Sigmoid colon (tissue), 4 donors: ENCODE data around the gene RTCA.
"Not testable (repeated sequence)": the region's sequence is repeated elsewhere in the genome, so short reads cannot be mapped to it uniquely, and the experiment has no call there.

Source experiments
- EP300 ChIP-seq, 4 donors: sonication (generic); formaldehyde crosslinking; IDR thresholded peaks; one replicate each; pipeline ENCODE4 v1.6.1; 2017; ENCODE audit warnings: antibody characterized with exemption in 4 of 4
- TF ChIP-seq, protein P1 (sequence below), 4 experiments: fragments of 450-650 bp in 3 of 4; fragments of 200-600 bp in 1 of 4; IDR thresholded peaks; one replicate each; pipeline ENCODE4 v1.5.1; 2016 to 2019; ENCODE audit warnings: antibody characterized with exemption in 4 of 4, mild to moderate bottlenecking in 3 of 4, moderate library complexity in 2 of 4

GRCh38 chr1:100331146-100331545 lies 65.1 kb downstream of the RTCA start:
- TF ChIP-seq, protein P1, sequence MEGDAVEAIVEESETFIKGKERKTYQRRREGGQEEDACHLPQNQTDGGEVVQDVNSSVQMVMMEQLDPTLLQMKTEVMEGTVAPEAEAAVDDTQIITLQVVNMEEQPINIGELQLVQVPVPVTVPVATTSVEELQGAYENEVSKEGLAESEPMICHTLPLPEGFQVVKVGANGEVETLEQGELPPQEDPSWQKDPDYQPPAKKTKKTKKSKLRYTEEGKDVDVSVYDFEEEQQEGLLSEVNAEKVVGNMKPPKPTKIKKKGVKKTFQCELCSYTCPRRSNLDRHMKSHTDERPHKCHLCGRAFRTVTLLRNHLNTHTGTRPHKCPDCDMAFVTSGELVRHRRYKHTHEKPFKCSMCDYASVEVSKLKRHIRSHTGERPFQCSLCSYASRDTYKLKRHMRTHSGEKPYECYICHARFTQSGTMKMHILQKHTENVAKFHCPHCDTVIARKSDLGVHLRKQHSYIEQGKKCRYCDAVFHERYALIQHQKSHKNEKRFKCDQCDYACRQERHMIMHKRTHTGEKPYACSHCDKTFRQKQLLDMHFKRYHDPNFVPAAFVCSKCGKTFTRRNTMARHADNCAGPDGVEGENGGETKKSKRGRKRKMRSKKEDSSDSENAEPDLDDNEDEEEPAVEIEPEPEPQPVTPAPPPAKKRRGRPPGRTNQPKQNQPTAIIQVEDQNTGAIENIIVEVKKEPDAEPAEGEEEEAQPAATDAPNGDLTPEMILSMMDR (IDR thresholded peaks at IDR 0.05) = not testable (repeated sequence)
- not testable (repeated sequence) for TF ChIP-seq EP300 (IDR thresholded peaks at IDR 0.05)
